GM12875 (cell line): ENCODE measurements around the gene REV3L.

Experiments used
- H3K4me3 ChIP-seq: one replicate; pipeline ENCODE4 v1.5.1; 2011; ENCODE audit warnings: low read depth, low read length, control low read depth
- CTCF ChIP-seq: IDR thresholded peaks from 2 replicates; pipeline ENCODE4 v1.5.1; 2011; ENCODE audit warnings: low read depth, mild to moderate bottlenecking, control low read depth, inconsistent platforms, low read length, moderate library complexity, borderline replicate concordance; ENCODE audit not compliant: insufficient read depth

Gene REV3L

GRCh38 chr6:111437573-111437972, 45.4 kb downstream of the REV3L start:
- TF ChIP-seq CTCF: no peak
- H3K4me3 ChIP-seq: no peak overlapping the region

GRCh38 chr6:111432511-111432910, 50.5 kb downstream of the REV3L start:
- TF ChIP-seq CTCF: no peak
- H3K4me3 ChIP-seq: no peak overlapping the region

GRCh38 chr6:111430605-111431376, 52.2 kb downstream of the REV3L start:
- no peak for TF ChIP-seq CTCF
- no peak overlapping the region for H3K4me3 ChIP-seq

- no peak overlapping the region for H3K4me3 ChIP-seq
- TF ChIP-seq CTCF: no peak
These were observed 53.4 kb downstream of the REV3L start for GRCh38 chr6:111429571-111429970.

GRCh38 chr6:111428811-111429210, 54.2 kb downstream of the REV3L start:
- H3K4me3 ChIP-seq: no peak overlapping the region
- TF ChIP-seq CTCF: no peak

- TF ChIP-seq CTCF: no peak
- H3K4me3 ChIP-seq: no peak overlapping the region
These were observed 55.5 kb downstream of the REV3L start for GRCh38 chr6:111427341-111428116.
